Stimulated activated CD4-positive, alpha-beta T cell treated with anti-CD3 and anti-CD28 coated beads, Interleukin-2, amount 100 ng/mL, for 4 hours (primary cell): Measurements from ENCODE around the gene PTDSS2.
"Not testable (repeated sequence)": the region's sequence is repeated elsewhere in the genome, so short reads cannot be mapped to it uniquely, and the experiment has no call there.

ENCODE experiments used
- DNase-seq: peaks from one replicate; pipeline ENCODE4 v3.0.0-alpha.2; 2020; ENCODE audit warnings: low read depth

Gene PTDSS2

DNA sequence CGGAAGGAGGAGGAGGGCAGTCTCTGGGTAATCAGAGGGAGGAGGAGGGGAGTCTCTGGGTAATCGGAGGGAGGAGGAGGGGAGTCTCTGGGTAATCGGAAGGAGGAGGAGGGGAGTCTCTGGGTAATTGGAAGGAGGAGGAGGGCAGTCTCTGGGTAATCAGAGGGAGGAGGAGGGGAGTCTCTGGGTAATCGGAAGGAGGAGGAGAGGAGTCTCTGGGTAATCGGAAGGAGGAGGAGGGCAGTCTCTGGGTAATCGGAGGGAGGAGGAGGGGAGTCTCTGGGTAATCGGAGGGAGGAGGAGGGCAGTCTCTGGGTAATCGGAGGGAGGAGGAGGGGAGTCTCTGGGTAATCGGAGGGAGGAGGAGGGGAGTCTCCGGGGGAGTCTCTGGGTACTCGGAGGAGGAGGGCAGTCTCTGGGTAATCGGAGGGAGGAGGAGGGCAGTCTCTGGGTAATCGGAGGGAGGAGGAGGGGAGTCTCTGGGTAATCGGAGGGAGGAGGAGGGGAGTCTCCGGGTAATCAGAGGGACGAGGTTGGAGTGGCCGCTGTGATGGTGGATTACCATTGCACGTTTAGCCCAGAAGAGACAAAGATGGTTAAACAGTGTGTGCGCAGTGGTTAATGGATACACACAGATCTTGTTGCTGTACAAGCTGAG, 19.1 kb downstream of the PTDSS2 start:
- DNase-seq, result not testable (repeated sequence)

DNA sequence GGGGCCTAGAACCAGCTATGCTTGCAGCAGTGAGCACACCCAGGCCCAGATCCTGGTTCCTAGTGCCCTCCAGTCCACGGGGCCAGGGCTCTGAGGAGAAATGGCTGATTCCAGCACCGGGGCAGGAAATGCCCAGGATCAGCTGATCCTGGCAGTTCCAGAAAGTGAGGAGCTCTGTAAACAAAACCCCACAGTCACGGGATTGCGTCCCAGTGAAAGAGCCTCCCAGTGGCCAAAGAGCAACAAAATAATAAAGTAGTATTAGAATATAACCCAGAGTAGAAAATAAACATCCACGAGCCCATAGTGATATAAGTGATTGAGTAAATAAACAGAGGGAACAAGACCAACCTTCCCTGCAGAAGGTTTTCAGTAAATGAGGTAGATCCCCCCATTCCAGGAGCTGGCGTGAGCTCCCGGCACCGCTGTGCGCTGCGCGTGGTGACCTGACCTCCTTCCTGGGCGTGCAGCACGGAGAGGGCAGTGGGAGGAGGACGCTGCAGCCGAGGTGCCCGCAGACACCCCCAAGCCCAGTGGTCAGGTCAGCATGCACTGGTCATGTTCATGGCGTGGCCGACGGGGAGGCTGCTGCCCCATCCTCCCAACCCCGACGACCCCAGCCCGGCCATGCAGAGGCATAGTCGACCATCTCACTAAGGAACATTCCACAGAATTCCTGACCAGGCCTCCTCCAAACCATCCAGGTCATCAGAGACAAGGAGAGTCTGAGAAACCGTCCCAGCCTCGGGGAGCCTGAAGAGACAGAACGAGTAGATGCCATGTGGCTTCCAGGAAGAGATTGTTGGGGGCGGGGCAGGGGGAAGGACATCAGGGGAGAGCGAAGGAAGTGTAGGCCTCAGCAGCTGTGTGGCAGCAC, 19.8 kb downstream of the PTDSS2 start:
- no peak for DNase-seq

DNA sequence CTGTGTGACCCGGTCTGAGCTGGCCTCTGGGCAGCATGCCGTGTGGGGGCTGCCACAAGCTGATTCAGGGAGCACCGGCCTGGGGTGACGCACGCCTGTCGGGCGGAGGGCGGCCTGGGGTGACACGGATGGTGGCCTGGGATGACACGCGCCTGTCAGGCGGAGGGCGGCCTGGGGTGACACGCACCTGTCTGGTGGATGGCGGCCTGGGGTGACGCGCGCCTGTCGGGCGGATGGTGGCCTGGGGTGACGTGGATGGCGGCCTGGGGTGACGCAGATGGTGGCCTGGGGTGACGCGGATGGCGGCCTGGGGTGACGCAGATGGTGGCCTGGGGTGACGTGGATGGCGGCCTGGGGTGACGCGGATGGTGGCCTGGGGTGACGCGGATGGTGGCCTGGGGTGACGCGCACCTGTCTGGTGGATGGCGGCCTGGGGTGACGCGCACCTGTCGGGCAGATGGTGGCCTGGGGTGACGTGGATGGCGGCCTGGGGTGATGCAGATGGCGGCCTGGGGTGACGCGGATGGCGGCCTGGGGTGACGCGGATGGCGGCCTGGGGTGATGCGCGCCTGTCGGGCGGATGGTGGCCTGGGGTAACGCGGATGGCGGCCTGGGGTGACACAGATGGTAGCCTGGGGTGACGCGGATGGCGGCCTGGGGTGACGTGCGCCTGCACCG, 21.5 kb downstream of the PTDSS2 start:
- DNase-seq, result no peak

DNA sequence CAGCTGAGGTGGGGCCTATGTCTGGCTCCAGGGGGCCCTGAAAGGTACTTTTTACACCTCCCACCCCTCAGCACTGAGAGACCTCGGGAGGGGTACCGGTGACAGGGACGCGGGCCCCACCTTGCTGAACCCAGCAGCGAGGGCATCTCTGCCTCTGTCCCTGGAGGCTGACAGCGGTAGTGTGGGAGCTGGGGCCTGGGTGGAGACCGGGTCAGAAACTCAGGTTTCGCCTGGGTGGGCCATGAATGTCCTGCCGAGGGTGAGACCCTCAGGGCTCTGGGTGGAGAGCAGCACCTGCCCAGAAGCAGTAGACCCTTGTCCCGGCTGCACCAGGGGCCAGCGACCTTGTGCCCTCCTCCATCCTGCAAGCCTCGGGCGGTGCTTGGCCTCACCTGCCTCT, 22.2 kb downstream of the PTDSS2 start:
- no peak for DNase-seq

DNA sequence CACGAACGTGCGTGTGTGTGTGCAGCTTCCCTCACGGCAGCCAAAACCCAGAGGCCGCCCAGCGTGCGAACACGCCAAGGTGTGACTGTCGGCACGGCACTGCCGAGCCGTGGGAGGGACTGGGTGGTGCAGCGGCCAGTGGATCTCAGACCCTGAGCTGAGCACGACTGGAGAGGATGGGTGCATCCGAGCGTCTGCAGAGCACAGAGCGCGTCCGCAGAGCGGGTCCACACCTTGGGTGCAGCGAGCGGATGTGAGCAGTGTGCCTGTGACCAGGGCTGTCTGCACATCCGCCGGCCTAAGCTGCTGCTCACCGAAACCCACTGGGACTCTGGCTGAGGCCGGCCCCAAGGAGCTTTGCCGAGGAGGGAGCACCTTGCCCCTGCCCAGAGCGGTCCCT, 22.7 kb downstream of the PTDSS2 start:
- DNase-seq, result no peak

DNA sequence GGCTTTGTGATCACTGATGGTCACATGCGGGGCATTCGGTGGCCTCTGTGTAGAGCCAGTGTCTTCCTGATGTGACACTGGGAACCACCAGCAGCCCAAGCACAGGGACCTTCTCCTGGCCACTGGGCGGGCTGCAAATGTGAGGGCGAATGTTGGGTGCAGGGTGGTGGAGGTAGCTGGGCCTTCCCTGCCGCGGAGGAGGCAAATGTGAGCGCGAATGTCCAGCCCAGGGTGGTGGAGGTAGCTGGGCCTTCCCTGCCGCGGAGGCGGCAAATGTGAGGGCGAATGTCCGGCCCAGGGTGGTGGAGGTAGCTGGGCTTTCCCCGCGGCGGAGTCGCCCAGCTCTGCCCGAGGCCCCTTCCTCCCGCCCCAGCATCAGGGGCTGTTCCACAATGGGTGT, 23.3 kb downstream of the PTDSS2 start:
- DNase-seq, result no peak

DNA sequence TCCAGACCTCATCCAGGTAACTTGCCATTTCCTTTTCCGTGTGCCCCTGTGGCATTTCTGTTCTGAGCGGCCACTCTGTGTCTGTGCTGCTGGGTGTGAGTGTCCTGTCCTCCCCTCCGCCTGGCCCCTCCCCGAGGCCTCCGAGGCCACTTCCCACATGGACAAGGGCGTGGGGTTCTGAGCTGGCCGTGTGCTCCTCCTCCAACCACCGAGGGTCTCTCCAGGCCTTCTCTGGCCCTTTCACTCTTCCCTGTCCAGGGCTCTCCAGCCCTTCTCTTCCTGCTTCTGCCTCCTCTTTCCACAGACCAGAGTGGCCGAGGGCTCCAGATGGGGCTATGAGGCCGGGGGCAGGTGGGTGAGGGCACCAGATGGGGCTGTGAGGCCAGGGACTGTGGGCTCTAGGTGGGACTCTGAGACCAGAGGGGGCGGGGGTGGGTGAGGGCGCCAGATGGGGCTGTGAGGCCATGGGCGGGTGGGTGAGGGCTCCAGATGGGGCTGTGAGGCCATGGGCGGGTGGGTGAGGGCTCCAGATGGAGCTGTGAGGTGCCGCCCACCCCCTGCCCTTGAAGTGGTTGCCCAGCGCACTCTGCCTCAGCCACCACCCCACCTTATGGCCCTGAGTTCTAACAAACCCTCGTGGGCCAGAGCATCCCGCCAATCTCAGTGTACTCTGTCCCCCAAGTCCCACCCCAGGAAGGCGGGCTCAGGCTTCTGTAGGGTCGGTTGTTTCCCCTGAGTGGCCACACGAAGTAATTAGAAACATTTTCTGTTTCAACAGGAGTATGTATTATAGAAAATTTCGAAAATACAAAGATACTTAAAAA, 24.1 kb downstream of the PTDSS2 start:
- DNase-seq, result no peak

DNA sequence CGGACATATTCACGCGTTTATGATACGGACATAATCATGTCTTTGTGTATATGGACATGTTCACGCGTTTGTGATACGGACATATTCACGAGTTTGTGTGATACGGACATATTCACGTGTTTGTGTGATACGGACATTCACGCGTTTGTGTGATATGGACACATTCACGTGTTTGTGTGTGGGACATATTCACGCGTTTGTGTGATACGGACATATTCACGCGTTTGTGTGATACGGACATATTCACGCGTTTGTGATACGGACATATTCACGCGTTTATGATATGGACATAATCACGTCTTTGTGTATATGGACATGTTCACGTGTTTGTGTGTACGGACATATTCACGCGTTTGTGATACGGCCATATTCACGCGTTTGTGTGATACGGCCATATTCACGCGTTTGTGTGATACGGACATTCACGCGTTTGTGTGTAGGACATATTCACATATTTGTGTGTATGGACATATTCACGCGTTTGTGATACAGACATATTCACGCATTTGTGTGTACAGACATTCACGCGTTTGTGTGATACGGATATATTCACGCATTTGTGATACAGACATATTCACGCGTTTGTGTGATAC, 24.9 kb downstream of the PTDSS2 start:
- DNase-seq, result no peak

DNA sequence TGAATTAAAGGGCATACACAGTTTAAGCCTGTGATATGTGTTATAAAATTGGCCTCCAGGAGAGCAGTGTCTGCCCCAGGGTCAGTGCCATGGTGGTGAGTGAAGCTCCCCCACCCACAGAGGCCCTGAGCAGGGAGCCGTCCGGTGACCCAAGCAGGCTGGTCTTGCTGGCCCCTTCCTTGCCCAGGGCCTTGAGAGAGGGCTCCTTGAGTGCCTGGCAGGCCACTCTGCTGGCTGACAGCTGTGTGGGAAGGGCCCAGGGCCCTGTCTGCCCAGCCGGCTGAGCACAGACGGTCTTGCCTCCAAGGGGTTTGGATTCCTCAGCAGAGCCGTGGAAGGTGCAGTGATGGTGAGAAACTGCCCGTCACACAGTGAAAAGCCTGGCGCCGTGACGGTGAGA, 25.9 kb downstream of the PTDSS2 start:
- DNase-seq, result no peak

DNA sequence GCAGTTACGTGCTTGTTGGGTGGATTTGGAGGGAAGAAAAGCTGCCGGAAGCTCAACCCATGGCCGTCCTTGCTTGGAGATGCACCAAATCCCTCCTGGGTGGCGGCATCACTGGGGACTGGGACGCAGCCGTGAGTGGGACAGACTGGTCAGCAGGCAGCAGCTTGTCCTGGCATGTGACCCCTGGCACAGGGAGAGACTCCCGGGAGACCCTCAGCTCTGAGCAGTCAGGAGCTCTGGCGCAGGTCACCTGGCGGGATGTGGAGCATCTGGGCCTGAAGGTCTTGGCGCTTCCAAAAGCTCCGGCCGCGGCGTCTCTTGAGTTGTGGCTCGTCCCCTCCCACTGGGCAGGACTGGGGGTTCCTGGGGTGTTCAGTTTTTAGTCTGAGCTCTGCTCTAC, 26.3 kb downstream of the PTDSS2 start:
- no peak for DNase-seq

DNA sequence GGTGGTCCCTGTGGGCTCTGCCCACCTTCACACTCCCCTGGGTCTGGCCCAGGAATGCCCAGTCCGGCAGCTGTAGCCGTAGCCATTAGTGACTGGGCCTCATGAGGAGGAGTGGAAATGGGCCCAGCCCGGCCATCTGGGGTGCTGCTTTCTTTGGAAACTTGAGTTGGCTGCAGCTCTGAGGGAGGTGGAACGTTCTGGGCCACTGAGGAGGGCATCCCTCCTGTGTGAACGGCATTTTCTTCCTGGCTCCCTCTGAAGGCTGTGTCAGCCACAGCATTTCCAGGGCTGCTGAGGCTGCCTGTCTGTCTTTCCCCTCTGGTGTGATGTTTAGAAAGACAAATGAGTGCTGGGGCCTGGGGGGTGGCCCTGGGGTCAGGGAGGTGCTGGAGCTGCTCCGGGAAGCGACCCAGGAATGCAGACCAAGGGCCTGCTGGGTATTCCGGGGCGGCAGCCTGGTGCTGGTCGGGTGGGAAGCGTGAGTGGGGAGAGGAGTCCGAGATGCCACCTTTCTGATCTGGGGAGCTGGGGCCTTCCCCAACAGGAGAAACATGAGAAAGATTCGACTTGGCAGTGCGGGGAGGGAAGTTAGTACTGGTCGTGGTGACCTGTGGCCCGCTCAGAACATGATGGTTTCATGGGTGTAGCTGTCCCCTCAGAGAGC, 27.1 kb downstream of the PTDSS2 start:
- DNase-seq, result no peak

DNA sequence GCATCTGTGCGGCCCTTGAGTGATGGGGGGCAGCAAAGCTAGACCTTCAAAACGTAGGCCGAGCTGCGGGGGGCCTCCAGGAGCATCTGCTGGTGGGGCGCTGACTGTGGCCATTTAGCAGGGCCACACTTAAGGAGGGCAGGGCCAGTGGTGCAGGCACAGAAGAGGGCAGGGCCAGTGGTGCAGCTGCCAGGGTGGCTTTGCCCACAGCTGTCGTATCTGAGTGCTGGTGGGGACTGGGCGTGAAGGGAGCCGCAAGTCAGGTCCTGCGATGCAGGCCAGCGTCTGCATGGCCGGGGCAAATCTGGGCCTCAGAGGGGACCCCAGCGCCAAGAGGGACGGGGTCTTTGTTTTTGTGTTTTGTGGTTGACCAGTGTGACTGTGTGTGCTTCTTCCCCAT, 29.2 kb downstream of the PTDSS2 start:
- DNase-seq, result no peak

DNA sequence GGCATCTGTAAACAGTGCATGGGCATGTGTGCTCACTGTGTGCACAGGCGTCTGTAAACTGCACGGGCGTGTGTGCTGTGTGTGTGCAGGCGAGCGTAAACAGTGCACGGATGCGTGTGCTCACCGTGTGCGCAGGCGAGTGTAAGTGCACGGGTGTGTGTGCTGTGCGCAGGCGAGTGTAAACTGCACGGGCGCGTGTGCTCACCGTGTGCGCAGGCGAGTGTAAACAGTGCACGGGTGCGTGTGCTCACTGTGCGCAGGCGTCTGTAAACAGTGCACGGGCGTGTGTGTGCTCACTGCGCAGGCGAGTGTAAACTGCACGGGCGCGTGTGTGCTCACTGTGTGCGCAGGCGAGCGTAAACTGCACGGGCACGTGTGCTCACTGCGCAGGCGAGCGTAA, 34.5 kb downstream of the PTDSS2 start:
- no peak for DNase-seq

DNA sequence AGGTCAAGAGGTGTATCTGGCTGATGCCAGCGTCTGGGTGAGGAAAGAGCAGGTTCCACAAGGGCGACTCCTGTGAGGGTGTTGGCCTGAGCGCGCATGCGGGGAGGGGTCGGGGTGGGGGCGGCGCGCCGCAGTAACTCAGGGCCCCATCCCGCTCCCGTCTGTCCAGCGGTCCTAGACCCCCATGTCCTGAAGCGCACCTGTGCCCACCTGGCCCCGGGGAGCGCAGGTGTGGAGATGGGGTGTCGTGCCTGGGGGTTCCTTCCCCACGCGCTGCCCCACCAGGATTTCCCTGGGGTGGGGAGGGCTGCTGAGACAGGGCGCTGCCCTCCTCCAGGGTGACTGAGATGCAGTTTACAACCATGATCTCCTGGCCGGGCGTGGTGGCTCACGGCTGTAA, 36.1 kb downstream of the PTDSS2 start:
- DNase-seq, result no peak

DNA sequence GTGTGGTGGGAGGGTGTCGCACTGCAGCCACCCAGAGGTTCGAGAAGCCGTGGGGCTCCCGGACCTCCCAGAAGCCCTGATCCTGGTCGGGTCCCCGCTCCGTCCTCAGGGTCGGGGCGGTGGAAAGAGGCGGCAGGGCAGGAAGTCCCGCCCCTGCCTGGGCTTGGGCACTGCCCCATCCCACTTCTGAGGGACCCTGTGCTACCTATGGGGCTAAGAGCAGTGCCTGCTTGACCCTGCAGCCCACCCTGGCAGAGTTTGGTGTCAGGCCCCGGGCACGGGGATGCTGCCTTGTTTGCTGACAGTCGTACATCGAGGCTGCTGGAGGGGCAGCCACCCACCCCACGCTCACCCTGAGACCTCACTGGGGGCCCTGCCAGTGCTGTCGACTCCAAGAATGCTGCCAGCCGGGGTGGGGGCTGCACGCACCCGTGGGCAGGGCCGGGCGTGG, 37.5 kb downstream of the PTDSS2 start:
- DNase-seq, result no peak

DNA sequence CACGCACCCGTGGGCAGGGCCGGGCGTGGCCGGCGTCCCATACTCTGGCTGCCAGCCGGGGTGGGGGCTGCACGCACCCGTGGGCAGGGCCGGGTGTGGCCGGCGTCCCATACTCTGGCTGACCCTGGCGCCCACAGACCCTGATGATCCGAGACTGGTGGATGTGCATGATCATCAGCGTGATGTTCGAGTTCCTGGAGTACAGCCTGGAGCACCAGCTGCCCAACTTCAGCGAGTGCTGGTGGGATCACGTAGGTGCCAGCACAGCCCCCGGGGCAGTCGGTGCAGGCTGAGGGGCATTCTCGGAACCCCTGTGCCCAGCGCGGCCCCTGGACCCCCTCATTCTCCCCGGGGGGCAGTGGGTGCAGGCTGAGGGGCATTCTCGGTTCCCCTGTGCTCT, 38.0 kb downstream of the PTDSS2 start:
- DNase-seq, result no peak

DNA sequence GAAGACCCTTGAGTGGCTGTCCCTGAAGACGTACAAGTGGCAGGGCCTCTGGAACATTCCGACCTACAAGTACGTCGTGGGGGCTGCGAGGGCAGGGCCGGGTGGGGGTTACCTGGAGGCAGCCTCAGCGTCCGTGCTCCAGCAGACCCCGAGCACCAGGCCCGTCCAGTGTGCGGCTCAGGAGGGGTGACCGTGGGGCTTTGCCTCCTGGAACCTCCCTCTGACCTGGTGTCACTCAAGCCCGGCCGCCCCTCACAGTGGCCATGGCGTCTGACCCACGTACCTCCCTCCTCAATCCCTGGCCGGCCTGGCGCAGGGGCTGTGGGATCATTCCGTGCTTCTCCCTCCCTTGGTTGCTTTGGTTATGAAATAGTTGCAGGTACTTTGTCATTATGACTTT, 38.5 kb downstream of the PTDSS2 start:
- no peak for DNase-seq

DNA sequence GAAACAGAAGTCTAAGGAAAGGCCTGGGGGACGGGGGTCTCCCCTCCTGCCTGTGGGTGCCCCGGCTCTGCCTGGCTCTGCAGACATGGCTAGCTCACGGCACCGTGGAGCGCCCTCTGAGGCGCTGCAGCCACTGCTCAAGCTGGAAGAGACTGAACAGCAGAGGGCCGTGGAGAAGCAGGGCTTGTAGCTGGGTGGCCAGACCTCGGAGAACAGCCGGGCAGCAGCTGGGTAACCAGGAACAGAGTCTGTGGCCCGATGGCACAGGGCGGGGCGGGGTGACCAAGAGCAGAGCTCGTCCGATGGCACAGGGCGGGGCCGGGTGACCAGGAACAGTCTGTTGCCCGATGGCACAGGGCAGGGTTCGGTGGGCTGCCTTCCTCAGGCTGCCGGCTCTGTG, 38.9 kb downstream of the PTDSS2 start:
- no peak for DNase-seq

DNA sequence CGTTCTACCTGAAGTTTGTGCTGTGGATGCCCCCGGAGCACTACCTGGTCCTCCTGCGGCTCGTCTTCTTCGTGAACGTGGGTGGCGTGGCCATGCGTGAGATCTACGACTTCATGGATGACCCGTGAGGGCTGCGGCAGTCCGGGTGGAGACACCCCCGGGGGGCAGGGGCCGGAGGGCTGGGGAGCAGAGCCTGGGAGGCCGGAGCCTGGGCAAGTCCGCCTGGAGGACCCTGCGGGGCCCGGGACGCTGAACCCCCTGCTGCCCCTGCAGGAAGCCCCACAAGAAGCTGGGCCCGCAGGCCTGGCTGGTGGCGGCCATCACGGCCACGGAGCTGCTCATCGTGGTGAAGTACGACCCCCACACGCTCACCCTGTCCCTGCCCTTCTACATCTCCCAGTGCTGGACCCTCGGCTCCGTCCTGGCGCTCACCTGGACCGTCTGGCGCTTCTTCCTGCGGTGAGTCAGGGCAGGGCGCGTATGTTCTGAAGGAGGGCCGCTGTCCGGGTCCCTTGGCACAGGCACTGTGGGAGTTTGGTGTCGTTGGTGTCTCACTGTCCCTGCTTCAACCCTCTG, 39.6 kb downstream of the PTDSS2 start:
- no peak for DNase-seq

DNA sequence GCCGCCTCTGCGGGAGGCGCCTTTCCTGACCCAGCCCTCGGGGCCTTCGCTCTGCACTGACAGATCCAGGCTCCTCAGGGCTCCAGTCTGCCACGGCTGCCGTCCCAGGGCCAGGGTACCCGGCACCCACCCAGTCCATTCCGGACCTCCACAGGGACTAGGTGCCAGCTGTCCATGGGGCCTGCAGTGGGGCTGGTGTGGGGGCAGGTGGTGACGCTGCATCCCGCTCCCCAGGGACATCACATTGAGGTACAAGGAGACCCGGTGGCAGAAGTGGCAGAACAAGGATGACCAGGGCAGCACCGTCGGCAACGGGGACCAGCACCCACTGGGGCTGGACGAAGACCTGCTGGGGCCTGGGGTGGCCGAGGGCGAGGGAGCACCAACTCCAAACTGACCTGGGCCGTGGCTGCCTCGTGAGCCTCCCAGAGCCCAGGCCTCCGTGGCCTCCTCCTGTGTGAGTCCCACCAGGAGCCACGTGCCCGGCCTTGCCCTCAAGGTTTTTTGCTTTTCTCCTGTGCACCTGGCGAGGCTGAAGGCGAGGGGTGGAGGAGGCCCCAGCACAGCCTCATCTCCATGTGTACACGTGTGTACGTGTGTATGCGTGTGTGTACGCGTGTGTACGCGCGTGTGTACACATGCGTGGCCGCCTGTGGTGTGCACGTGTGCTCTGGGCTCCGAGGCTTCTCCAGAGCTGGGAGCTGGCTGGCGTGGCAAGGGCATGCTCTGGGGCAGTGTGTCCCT, 40.3 kb downstream of the PTDSS2 start:
- no peak for DNase-seq
